Liver (tissue), 3 donors: ENCODE data around the gene SGO1.

Experiments used
- ATF3 ChIP-seq: IDR thresholded peaks from 2 replicates; pipeline ENCODE4 v1.6.1; 2016; ENCODE audit warnings: antibody characterized with exemption
- CTCF ChIP-seq: fragments of 150-350 bp; IDR thresholded peaks from 2 replicates; pipeline ENCODE4 v1.5.1; 2017; ENCODE audit warnings: improper control_type of control experiment, low read depth, low read length; ENCODE audit not compliant: missing input control
- GABPA ChIP-seq, 2 donors: IDR thresholded peaks in 1 of 2; conservative IDR thresholded peaks in 1 of 2; 2 replicates each; pipeline ENCODE4 v1.6.1; 2016; ENCODE audit warnings: antibody characterized with exemption in 2 of 2, mild to moderate bottlenecking in 1 of 2, moderate library complexity in 1 of 2
- HNF4A ChIP-seq, 2 donors: conservative IDR thresholded peaks; 2 replicates each; pipeline ENCODE4 v1.6.1; 2016; ENCODE audit warnings: antibody characterized with exemption in 2 of 2, mild to moderate bottlenecking in 2 of 2
- JUND ChIP-seq, 2 donors: IDR thresholded peaks; 2 replicates each; pipeline ENCODE4 v1.6.1; 2016; ENCODE audit warnings: antibody characterized with exemption in 2 of 2
- MAX ChIP-seq: IDR thresholded peaks from 2 replicates; pipeline ENCODE4 v1.6.1; 2016; ENCODE audit warnings: antibody characterized with exemption
- NR2F2 ChIP-seq: IDR thresholded peaks from 2 replicates; pipeline ENCODE4 v1.6.1; 2016; ENCODE audit warnings: antibody characterized with exemption
- REST ChIP-seq: IDR thresholded peaks from 2 replicates; pipeline ENCODE4 v1.6.1; 2016; ENCODE audit warnings: antibody characterized with exemption, mild to moderate bottlenecking
- RXRA ChIP-seq, 2 donors: IDR thresholded peaks; 2 replicates each; pipeline ENCODE4 v1.6.1; 2017 to 2018; ENCODE audit warnings: antibody characterized with exemption in 2 of 2, mild to moderate bottlenecking in 1 of 2
- SP1 ChIP-seq: IDR thresholded peaks from 2 replicates; pipeline ENCODE4 v1.6.1; 2018; ENCODE audit warnings: antibody characterized with exemption, mild to moderate bottlenecking
- ZBTB33 ChIP-seq: IDR thresholded peaks from 2 replicates; pipeline ENCODE4 v1.6.1; 2016; ENCODE audit warnings: antibody characterized with exemption
- donor health status: healthy.
- donor health status: healthy.

- TF ChIP-seq CTCF (no peak), JUND (IDR thresholded peaks at IDR 0.05) (no peak), GABPA (IDR thresholded peaks at IDR 0.05 in 1 of 2, conservative IDR thresholded peaks at IDR 0.05 in 1 of 2) (no peak), REST (no peak), MAX (no peak), RXRA (IDR thresholded peaks at IDR 0.05) (no peak), ZBTB33 (no peak), NR2F2 (no peak), HNF4A (conservative IDR thresholded peaks at IDR 0.05) (no peak), ATF3 (no peak), SP1 (no peak)
These were observed 32.2 kb upstream of the SGO1 start for GRCh38 chr3:20218215-20218614.
